AG04449 (cell line): ENCODE results near the gene CAPN10.
A peak's percentile ranks its signal among the peaks of the same experiment; 100 is the strongest.

Experiments used
- CTCF ChIA-PET: fragments of 350-600 bp; formaldehyde crosslinking; extraction: SDS; loops from one replicate; lab custom pipeline; 2021; ENCODE audit warnings: antibody characterized with exemption; lab: Yijun Ruan, JAX
- POLR2A ChIA-PET: fragments of 400-600, 350-600 bp; formaldehyde crosslinking; extraction: SDS; loops from one replicate; lab custom pipeline; 2020; ENCODE audit warnings: antibody characterized with exemption, inconsistent platforms; lab: Yijun Ruan, JAX
- DNase-seq: peaks from one replicate; pipeline ENCODE4 v3.0.0-alpha.2; 2010; ENCODE audit warnings: low read depth, low spot score
- H3K4me3 ChIP-seq: 2 replicates; pipeline ENCODE4 v1.5.1; 2011; ENCODE audit warnings: low read depth, mild to moderate bottlenecking, control low read depth, low read length
- CTCF ChIP-seq: IDR thresholded peaks from one replicate; pipeline ENCODE4 v1.5.1; 2011; ENCODE audit warnings: mild to moderate bottlenecking, moderate library complexity, low read length, control low read depth, inconsistent platforms; ENCODE audit not compliant: insufficient read depth; ENCODE audit errors: missing control alignments

The CAPN10 gene

GRCh38 chr2:240569523-240569997 is 17.0 kb upstream of the CAPN10 start:
- ChIA-PET POLR2A (interaction anchor here (1.7 kb wide), 1 partner anchor 17 kb away, joined by 10 read pairs; the partner anchor contains the start of gene CAPN10), CTCF (interaction anchor here (1.7 to 2.1 kb wide), 2 partner anchors 9 to 18 kb away, joined by 5 to 15 read pairs; partner anchors contain the start of genes CAPN10 and DUSP28)
- no peak for TF ChIP-seq CTCF
- H3K4me3 ChIP-seq, result peak overlapping the region; percentile 74
- no peak for DNase-seq

- peak overlapping the region; percentile 6; the same call in 1 of the 2 replicates for H3K4me3 ChIP-seq
- CTCF ChIA-PET, result interaction anchor here (1.7 to 2.1 kb wide), 2 partner anchors 9 to 17 kb away, joined by 5 to 15 read pairs; partner anchors contain the start of genes CAPN10 and DUSP28
These were observed 16.5 kb upstream of the CAPN10 start for GRCh38 chr2:240569998-240570530.

GRCh38 chr2:240570531-240571313 is 15.8 kb upstream of the CAPN10 start:
- ChIA-PET CTCF (interaction anchor here (0.9 to 2.1 kb wide), 2 partner anchors 12 to 14 kb away, joined by 3 to 10 read pairs; no protein-coding TSS in a partner anchor), POLR2A (no interaction called here)
- TF ChIP-seq CTCF, result no peak
- DNase-seq, result no peak
- no peak overlapping the region for H3K4me3 ChIP-seq

More at GRCh38 chr2:240569998-240570530, 16.5 kb upstream of the CAPN10 start:
- POLR2A ChIA-PET, result no interaction called here
- no peak for DNase-seq
- TF ChIP-seq CTCF, result no peak

GRCh38 chr2:240571314-240571973 is 15.1 kb upstream of the CAPN10 start:
- ChIA-PET POLR2A (interaction anchor here (1.0 kb wide), 1 partner anchor 15 kb away, joined by 3 read pairs; the partner anchor contains the start of gene CAPN10), CTCF (interaction anchor here (0.9 to 2.1 kb wide), 2 partner anchors 11 to 14 kb away, joined by 3 to 10 read pairs; no protein-coding TSS in a partner anchor)
- no peak for TF ChIP-seq CTCF
- DNase-seq, result no peak
- no peak overlapping the region for H3K4me3 ChIP-seq

- H3K4me3 ChIP-seq, result no peak overlapping the region
- ChIA-PET POLR2A (interaction anchor here (0.7 to 1.0 kb wide), 2 partner anchors 14 to 22 kb away, joined by 3 read pairs; partner anchors contain the start of gene CAPN10), CTCF (interaction anchor here (2.1 kb wide), 1 partner anchor 13 kb away, joined by 10 read pairs; no protein-coding TSS in a partner anchor)
- no peak for DNase-seq
- no peak for TF ChIP-seq CTCF
These were observed 14.1 kb upstream of the CAPN10 start for GRCh38 chr2:240572141-240573031.
